Panc1 (cell line): ENCODE results near the gene PLEKHA1.

Source experiments
- POLR2AphosphoS5 ChIP-seq: IDR thresholded peaks from 2 replicates; pipeline ENCODE4 v1.6.1; 2012; ENCODE audit warnings: mild to moderate bottlenecking, low read depth, low read length, moderate library complexity
- SIN3A ChIP-seq: IDR thresholded peaks from 2 replicates; pipeline ENCODE4 v1.6.1; 2012; ENCODE audit warnings: low read depth, mild to moderate bottlenecking, low read length, moderate library complexity, borderline replicate concordance; ENCODE audit not compliant: insufficient read depth
- TCF7L2 ChIP-seq: IDR thresholded peaks from 2 replicates; pipeline ENCODE4 v1.6.1; 2011; ENCODE audit warnings: mild to moderate bottlenecking, low read depth, low read length, inconsistent platforms
- TF ChIP-seq, protein P1 (sequence below): fragments of 450-650 bp; IDR thresholded peaks from 2 replicates; pipeline ENCODE4 v1.5.1; 2017; ENCODE audit warnings: mild to moderate bottlenecking
- TF ChIP-seq, protein P2 (sequence below), 2 experiments: IDR thresholded peaks; 2 replicates each; pipeline ENCODE4 v1.6.1; 2011 to 2012; ENCODE audit warnings: low read depth in 2 of 2, control low read depth in 1 of 2, low read length in 1 of 2, mild to moderate bottlenecking in 1 of 2, moderate library complexity in 1 of 2; ENCODE audit not compliant: insufficient read depth in 1 of 2

DNA sequence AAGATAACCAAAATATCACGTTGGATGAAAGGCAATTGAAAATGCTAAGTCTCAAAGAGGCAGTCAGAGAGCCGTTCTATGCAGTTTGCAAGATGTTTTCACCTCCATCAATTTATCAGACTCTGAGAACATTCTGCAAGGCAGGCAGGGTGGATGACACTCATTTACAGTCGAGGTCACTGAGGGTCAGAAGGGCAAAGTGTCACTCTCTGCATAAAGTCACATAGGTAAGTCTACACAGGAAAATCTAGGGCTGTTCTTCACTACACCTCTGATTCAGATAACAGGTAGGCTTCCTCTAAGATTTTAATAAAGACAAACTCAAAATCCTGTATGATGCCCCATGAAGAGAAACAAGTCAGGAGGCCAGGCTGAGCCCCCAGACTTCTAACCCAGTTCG, 1.4 kb upstream of the PLEKHA1 start:
- TF ChIP-seq, protein P1, sequence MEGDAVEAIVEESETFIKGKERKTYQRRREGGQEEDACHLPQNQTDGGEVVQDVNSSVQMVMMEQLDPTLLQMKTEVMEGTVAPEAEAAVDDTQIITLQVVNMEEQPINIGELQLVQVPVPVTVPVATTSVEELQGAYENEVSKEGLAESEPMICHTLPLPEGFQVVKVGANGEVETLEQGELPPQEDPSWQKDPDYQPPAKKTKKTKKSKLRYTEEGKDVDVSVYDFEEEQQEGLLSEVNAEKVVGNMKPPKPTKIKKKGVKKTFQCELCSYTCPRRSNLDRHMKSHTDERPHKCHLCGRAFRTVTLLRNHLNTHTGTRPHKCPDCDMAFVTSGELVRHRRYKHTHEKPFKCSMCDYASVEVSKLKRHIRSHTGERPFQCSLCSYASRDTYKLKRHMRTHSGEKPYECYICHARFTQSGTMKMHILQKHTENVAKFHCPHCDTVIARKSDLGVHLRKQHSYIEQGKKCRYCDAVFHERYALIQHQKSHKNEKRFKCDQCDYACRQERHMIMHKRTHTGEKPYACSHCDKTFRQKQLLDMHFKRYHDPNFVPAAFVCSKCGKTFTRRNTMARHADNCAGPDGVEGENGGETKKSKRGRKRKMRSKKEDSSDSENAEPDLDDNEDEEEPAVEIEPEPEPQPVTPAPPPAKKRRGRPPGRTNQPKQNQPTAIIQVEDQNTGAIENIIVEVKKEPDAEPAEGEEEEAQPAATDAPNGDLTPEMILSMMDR = no peak
- no peak for TF ChIP-seq POLR2AphosphoS5
- no peak for TF ChIP-seq SIN3A
- TF ChIP-seq, protein P2, sequence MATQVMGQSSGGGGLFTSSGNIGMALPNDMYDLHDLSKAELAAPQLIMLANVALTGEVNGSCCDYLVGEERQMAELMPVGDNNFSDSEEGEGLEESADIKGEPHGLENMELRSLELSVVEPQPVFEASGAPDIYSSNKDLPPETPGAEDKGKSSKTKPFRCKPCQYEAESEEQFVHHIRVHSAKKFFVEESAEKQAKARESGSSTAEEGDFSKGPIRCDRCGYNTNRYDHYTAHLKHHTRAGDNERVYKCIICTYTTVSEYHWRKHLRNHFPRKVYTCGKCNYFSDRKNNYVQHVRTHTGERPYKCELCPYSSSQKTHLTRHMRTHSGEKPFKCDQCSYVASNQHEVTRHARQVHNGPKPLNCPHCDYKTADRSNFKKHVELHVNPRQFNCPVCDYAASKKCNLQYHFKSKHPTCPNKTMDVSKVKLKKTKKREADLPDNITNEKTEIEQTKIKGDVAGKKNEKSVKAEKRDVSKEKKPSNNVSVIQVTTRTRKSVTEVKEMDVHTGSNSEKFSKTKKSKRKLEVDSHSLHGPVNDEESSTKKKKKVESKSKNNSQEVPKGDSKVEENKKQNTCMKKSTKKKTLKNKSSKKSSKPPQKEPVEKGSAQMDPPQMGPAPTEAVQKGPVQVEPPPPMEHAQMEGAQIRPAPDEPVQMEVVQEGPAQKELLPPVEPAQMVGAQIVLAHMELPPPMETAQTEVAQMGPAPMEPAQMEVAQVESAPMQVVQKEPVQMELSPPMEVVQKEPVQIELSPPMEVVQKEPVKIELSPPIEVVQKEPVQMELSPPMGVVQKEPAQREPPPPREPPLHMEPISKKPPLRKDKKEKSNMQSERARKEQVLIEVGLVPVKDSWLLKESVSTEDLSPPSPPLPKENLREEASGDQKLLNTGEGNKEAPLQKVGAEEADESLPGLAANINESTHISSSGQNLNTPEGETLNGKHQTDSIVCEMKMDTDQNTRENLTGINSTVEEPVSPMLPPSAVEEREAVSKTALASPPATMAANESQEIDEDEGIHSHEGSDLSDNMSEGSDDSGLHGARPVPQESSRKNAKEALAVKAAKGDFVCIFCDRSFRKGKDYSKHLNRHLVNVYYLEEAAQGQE (IDR thresholded peaks at IDR 0.05; ENCODE audit: insufficient read depth in 1 of 2, low read depth in 2 of 2, low read length in 1 of 2) = no peak
- TF ChIP-seq TCF7L2 = no peak
